ENCODE results near the gene GZMA.

DNA sequence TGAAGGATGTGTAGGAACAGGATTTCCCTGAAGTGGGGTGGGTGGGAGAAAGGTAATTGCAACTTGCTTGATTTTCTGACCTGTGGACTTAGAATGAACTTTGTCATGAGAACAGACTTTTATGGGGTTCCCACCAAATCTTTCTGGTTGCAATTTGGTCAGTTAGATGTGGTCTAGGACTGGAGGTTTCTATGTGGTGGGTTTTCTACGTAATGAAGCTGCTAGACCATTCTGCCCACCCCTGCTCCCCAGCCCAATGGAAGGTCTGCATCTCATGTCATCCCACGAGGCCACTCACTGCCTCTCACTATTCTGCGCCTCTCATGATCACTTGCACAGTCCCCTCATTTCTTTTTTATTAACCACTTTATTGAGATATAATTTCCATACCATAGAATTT is 37.9 kb upstream of the GZMA start:
- TF ChIP-seq, protein P1, sequence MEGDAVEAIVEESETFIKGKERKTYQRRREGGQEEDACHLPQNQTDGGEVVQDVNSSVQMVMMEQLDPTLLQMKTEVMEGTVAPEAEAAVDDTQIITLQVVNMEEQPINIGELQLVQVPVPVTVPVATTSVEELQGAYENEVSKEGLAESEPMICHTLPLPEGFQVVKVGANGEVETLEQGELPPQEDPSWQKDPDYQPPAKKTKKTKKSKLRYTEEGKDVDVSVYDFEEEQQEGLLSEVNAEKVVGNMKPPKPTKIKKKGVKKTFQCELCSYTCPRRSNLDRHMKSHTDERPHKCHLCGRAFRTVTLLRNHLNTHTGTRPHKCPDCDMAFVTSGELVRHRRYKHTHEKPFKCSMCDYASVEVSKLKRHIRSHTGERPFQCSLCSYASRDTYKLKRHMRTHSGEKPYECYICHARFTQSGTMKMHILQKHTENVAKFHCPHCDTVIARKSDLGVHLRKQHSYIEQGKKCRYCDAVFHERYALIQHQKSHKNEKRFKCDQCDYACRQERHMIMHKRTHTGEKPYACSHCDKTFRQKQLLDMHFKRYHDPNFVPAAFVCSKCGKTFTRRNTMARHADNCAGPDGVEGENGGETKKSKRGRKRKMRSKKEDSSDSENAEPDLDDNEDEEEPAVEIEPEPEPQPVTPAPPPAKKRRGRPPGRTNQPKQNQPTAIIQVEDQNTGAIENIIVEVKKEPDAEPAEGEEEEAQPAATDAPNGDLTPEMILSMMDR (IDR thresholded peaks at IDR 0.05; ENCODE audit: low read depth, low read length, poor library complexity, severe bottlenecking) = no peak
- TF ChIP-seq EZH2phosphoT487 (IDR thresholded peaks at IDR 0.05; ENCODE audit: borderline replicate concordance, low read length) = no peak
